Chondrocyte (in vitro differentiated cells): Measurements from ENCODE around the gene GBP2. TPM values are rescaled to one million over a fixed set of nuclear protein-coding genes. Genes with fewer than 3 reads are reported as not detected.
A peak's percentile ranks its signal among the peaks of the same experiment; 100 is the strongest.

Experiments
- DNase-seq: peaks from one replicate; pipeline ENCODE4 v3.0.0; 2021; ENCODE audit warnings: mixed read lengths, low spot score
- H3K27ac Mint-ChIP-seq: one replicate; pipeline ENCODE4 v1.8.0; 2021; ENCODE audit warnings: mild to moderate bottlenecking, moderate library complexity, mixed read lengths; ENCODE audit not compliant: unreplicated experiment
- H3K27me3 Mint-ChIP-seq: 2 replicates; pipeline ENCODE4 v1.8.0; 2021; ENCODE audit warnings: low read depth, mixed read lengths
- H3K36me3 Mint-ChIP-seq: 2 replicates; pipeline ENCODE4 v1.8.0; 2021; ENCODE audit warnings: low read depth, mixed read lengths
- H3K4me1 Mint-ChIP-seq: 2 replicates; pipeline ENCODE4 v1.8.0; 2021; ENCODE audit warnings: low read depth, mild to moderate bottlenecking, mixed read lengths
- H3K4me3 Mint-ChIP-seq: one replicate; pipeline ENCODE4 v1.8.0; 2021; ENCODE audit warnings: mild to moderate bottlenecking, moderate library complexity, mixed read lengths; ENCODE audit not compliant: unreplicated experiment
- H3K9me3 Mint-ChIP-seq: 2 replicates; pipeline ENCODE4 v1.8.0; 2021; ENCODE audit warnings: low read depth, mixed read lengths
- CTCF ChIP-seq: fragments of 200-600 bp; sonication (generic); IDR thresholded peaks from 2 replicates; pipeline ENCODE4 v1.5.0; 2021; ENCODE audit warnings: antibody characterized with exemption, mild to moderate bottlenecking, moderate library complexity
- long read RNA-seq: library from polyadenylated mRNA; stranded (forward); transcript quantifications from one replicate; pipeline ENCODE4 v2.0.0, GENCODE V29; 2021
- total RNA-seq: library from RNA; stranded (reverse); gene quantifications from 3 replicates; pipeline ENCODE4 v1.2.1, GENCODE V29; 2021

Gene GBP2
- total RNA-seq, result 0.42 to 0.56 TPM in 2 of 3 replicates, not detected in the other
- long read RNA-seq, result 0 reads

- H3K27ac Mint-ChIP-seq, result peak within 1 kb of the TSS; percentile 68
- no peaks in the 10 kb centered on the region for H3K36me3 Mint-ChIP-seq
Observed at GRCh38 chr1:89125913-89126580, at the start of gene GBP2. GBP2 (minus strand) TSS chr1:89126114; CDS start chr1:89121966, 4,148 bp downstream.

GRCh38 chr1:89174491-89174890, 48.6 kb upstream of the GBP2 start:
- Mint-ChIP-seq H3K4me1 (no peaks in the 10 kb centered on the region), H3K9me3 (no peaks in the 10 kb centered on the region), H3K4me3 (no peak overlapping the region), H3K27ac (no peak overlapping the region), H3K36me3 (no peaks in the 10 kb centered on the region), H3K27me3 (peaks cover 8% of the 10 kb centered on the region)
- no peak for TF ChIP-seq CTCF
- no peak for DNase-seq

More at GRCh38 chr1:89125913-89126580, at the start of gene GBP2:
- Mint-ChIP-seq H3K27me3 (peaks cover 8% of the 10 kb centered on the region), H3K4me3 (peak within 1 kb of the TSS; percentile 50), H3K4me1 (peaks cover 7% of the 10 kb centered on the region), H3K9me3 (peaks cover 2% of the 10 kb centered on the region)
- DNase-seq, result no peak
- no peak for TF ChIP-seq CTCF

GRCh38 chr1:89172468-89173143, 46.7 kb upstream of the GBP2 start:
- Mint-ChIP-seq H3K9me3 (no peaks in the 10 kb centered on the region), H3K36me3 (no peaks in the 10 kb centered on the region)

GRCh38 chr1:89171067-89171438, 45.1 kb upstream of the GBP2 start:
- no peak for TF ChIP-seq CTCF
- no peak for DNase-seq

More at GRCh38 chr1:89172468-89173143, 46.7 kb upstream of the GBP2 start:
- no peak for TF ChIP-seq CTCF
- Mint-ChIP-seq H3K4me1 (no peaks in the 10 kb centered on the region), H3K4me3 (no peak overlapping the region), H3K27ac (no peak overlapping the region), H3K27me3 (peaks cover 8% of the 10 kb centered on the region)
- DNase-seq, result no peak

GRCh38 chr1:89170170-89171066, 44.5 kb upstream of the GBP2 start:
- Mint-ChIP-seq H3K4me1 (no peaks in the 10 kb centered on the region), H3K36me3 (no peaks in the 10 kb centered on the region), H3K27me3 (peaks cover 8% of the 10 kb centered on the region), H3K4me3 (no peak overlapping the region), H3K9me3 (no peaks in the 10 kb centered on the region), H3K27ac (no peak overlapping the region)
- no peak for TF ChIP-seq CTCF
- DNase-seq, result no peak

More at GRCh38 chr1:89171067-89171438, 45.1 kb upstream of the GBP2 start:
- no peaks in the 10 kb centered on the region for H3K36me3 Mint-ChIP-seq
- H3K4me3 Mint-ChIP-seq, result no peak overlapping the region
- H3K4me1 Mint-ChIP-seq, result no peaks in the 10 kb centered on the region
- H3K27me3 Mint-ChIP-seq, result peaks cover 8% of the 10 kb centered on the region
- no peaks in the 10 kb centered on the region for H3K9me3 Mint-ChIP-seq
- no peak overlapping the region for H3K27ac Mint-ChIP-seq
